Measurements from ENCODE around the gene PRKAR2B. TPM values are rescaled to one million over a fixed set of nuclear protein-coding genes. Genes with fewer than 3 reads are reported as not detected.

The PRKAR2B gene
- total RNA-seq, 1 donor from 2014 or later = 20.3 TPM

DNA sequence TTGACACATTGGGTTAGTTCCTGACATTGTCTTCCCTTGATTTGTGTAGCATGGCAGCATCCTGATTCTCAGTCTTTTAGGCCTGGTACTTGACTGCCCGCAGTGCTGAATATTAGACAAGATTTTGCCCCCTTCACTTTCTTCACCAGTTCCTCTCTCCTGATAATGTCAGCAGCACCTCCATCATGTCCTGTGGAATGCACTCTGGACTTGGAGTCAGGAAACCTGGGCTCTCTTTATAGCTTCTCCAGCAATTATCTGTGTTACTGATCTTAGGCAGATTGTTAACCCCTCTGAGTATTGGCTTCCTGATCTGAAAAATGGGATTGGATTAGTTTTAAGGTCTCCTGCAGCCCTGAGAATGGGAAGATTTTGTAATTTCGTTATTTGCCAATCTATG lies 143.3 kb downstream of the PRKAR2B start:
- Mint-ChIP-seq H3K4me1 (ENCODE audit: low read depth) (no peaks in the 10 kb centered on the region), H3K9me3 (ENCODE audit: low read depth) (no peaks in the 10 kb centered on the region), H3K27ac (peak overlapping the region; percentile 8), H3K4me3 (ENCODE audit: low read depth) (no peak overlapping the region), H3K36me3 (ENCODE audit: insufficient read depth) (peaks cover 31% of the 10 kb centered on the region), H3K27me3 (no peaks in the 10 kb centered on the region)
- TF ChIP-seq, protein P1, sequence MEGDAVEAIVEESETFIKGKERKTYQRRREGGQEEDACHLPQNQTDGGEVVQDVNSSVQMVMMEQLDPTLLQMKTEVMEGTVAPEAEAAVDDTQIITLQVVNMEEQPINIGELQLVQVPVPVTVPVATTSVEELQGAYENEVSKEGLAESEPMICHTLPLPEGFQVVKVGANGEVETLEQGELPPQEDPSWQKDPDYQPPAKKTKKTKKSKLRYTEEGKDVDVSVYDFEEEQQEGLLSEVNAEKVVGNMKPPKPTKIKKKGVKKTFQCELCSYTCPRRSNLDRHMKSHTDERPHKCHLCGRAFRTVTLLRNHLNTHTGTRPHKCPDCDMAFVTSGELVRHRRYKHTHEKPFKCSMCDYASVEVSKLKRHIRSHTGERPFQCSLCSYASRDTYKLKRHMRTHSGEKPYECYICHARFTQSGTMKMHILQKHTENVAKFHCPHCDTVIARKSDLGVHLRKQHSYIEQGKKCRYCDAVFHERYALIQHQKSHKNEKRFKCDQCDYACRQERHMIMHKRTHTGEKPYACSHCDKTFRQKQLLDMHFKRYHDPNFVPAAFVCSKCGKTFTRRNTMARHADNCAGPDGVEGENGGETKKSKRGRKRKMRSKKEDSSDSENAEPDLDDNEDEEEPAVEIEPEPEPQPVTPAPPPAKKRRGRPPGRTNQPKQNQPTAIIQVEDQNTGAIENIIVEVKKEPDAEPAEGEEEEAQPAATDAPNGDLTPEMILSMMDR (IDR thresholded peaks at IDR 0.05; ENCODE audit: unreplicated experiment) = no peak
- no peak for DNase-seq (ENCODE audit: low spot score, unreplicated experiment)

GRCh38 chr7:107190090-107190489 lies 145.6 kb downstream of the PRKAR2B start:
- H3K27me3 Mint-ChIP-seq = no peaks in the 10 kb centered on the region
- H3K4me3 Mint-ChIP-seq (ENCODE audit: low read depth) = no peak overlapping the region
- no peaks in the 10 kb centered on the region for H3K9me3 Mint-ChIP-seq (ENCODE audit: low read depth)
- DNase-seq (ENCODE audit: low spot score, unreplicated experiment) = no peak
- no peak overlapping the region for H3K27ac Mint-ChIP-seq
- TF ChIP-seq, protein P1 (IDR thresholded peaks at IDR 0.05; ENCODE audit: unreplicated experiment) = no peak
- H3K36me3 Mint-ChIP-seq (ENCODE audit: insufficient read depth) = peaks cover 25% of the 10 kb centered on the region
- H3K4me1 Mint-ChIP-seq (ENCODE audit: low read depth) = no peaks in the 10 kb centered on the region

DNA sequence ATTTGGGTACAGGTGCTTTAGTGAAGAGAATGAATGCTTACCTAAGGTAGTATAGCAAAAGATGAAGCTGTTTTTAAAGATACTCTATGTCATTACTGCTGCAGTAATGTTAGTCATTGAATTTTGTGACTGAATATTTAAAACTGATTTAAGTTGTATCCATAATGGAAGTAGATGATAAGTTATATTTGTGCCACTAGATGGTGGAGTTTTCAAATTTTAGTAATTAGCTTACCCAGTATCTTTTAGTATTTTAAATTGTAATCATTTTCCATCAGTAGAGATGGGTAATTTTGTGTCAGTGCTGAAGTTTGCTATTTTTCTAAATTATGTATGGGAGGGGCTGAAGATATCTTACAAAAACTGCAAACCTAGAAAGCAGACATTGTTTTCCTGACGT lies 149.5 kb downstream of the PRKAR2B start:
- no peak for DNase-seq (ENCODE audit: low spot score, unreplicated experiment)
- no peaks in the 10 kb centered on the region for H3K27me3 Mint-ChIP-seq
- H3K27ac Mint-ChIP-seq = no peak overlapping the region
- H3K4me3 Mint-ChIP-seq (ENCODE audit: low read depth) = no peak overlapping the region
- TF ChIP-seq, protein P1 (IDR thresholded peaks at IDR 0.05; ENCODE audit: unreplicated experiment) = no peak
- peaks cover 2% of the 10 kb centered on the region for H3K4me1 Mint-ChIP-seq (ENCODE audit: low read depth)
- H3K36me3 Mint-ChIP-seq (ENCODE audit: insufficient read depth) = peaks cover 21% of the 10 kb centered on the region
- no peaks in the 10 kb centered on the region for H3K9me3 Mint-ChIP-seq (ENCODE audit: low read depth)

GRCh38 chr7:107196834-107197610 lies 152.5 kb downstream of the PRKAR2B start:
- Mint-ChIP-seq H3K36me3 (ENCODE audit: insufficient read depth) (peaks cover 25% of the 10 kb centered on the region), H3K4me1 (ENCODE audit: low read depth) (peaks cover 11% of the 10 kb centered on the region), H3K4me3 (ENCODE audit: low read depth) (no peak overlapping the region), H3K27ac (peak overlapping the region; percentile 1), H3K9me3 (ENCODE audit: low read depth) (no peaks in the 10 kb centered on the region), H3K27me3 (no peaks in the 10 kb centered on the region)
- TF ChIP-seq, protein P1 (IDR thresholded peaks at IDR 0.05; ENCODE audit: unreplicated experiment) = no peak
- no peak for DNase-seq (ENCODE audit: low spot score, unreplicated experiment)

GRCh38 chr7:107201795-107202450 lies 157.4 kb downstream of the PRKAR2B start:
- Mint-ChIP-seq H3K4me1 (ENCODE audit: low read depth) (peaks cover 11% of the 10 kb centered on the region), H3K27me3 (no peaks in the 10 kb centered on the region), H3K4me3 (ENCODE audit: low read depth) (no peak overlapping the region), H3K9me3 (ENCODE audit: low read depth) (no peaks in the 10 kb centered on the region), H3K27ac (no peak overlapping the region), H3K36me3 (ENCODE audit: insufficient read depth) (peaks cover 21% of the 10 kb centered on the region)
- DNase-seq (ENCODE audit: low spot score, unreplicated experiment) = peak; percentile 21
- TF ChIP-seq, protein P1 (IDR thresholded peaks at IDR 0.05; ENCODE audit: unreplicated experiment) = peak; percentile 66
